Body of pancreas (tissue), 4 donors: Measurements from ENCODE around the gene DESI1.
"Not testable (repeated sequence)": the region's sequence is repeated elsewhere in the genome, so short reads cannot be mapped to it uniquely, and the experiment has no call there.

ENCODE experiments used
- CTCF ChIP-seq, 7 experiments: fragments of 450-650 bp in 4 of 7; fragments of 200-600 bp in 3 of 7; sonication (generic) in 3 of 7; IDR thresholded peaks; one replicate each; pipeline ENCODE4 v1.5.1; 2016 to 2019; ENCODE audit warnings: antibody characterized with exemption in 7 of 7
- POLR2A ChIP-seq, 3 donors: fragments of 450-650 bp; IDR thresholded peaks; one replicate each; pipeline ENCODE4 v1.6.1; 2016; ENCODE audit warnings: antibody characterized with exemption in 3 of 3, mild to moderate bottlenecking in 2 of 3

GRCh38 chr22:41558241-41558630, 62.6 kb downstream of the DESI1 start:
- not testable (repeated sequence) for TF ChIP-seq CTCF, POLR2A (IDR thresholded peaks at IDR 0.05)
